ENCODE data around the gene DPF3. TPM values are rescaled to one million over a fixed set of nuclear protein-coding genes. Genes with fewer than 3 reads are reported as not detected.
A peak's percentile ranks its signal among the peaks of the same experiment; 100 is the strongest.

Gene DPF3
- total and polyA plus RNA-seq, 2 donors (not counting 1 experiment from before 2014, with no cell fraction given), result 3.4 to 10.2 TPM

DNA sequence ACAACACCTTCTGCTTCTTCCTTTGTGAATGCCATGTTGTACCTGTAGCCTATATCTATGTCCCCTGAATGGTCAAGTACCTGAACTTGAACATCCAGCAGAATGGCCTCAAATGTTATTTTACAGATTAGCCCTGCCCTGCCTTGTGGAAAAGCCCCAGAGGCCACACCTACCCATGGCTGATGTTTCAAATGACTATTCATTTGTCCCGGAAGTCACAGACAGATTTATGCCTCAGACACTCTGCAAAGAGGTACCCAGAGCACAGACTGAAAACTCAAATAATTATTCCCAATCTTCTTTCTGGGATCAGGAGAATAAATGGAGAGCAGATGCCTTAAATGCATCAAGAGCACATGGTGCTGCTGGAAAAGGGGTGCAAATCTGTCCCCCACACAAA lies 13.0 kb upstream of the DPF3 start:
- Histone ChIP-seq H3K4me3 (ENCODE audit: control extremely low read depth in 1 of 5, extremely low read depth in 1 of 5, insufficient read depth in 1 of 5, low read depth in 2 of 5, low read length in 4 of 5) (no peak overlapping the region), H4K20me1 (ENCODE audit: control insufficient read depth, insufficient read depth, low read length, poor library complexity, severe bottlenecking) (no peaks in the 10 kb centered on the region), H3K27me3 (replicated peaks in 1 of 4; ENCODE audit: control extremely low read depth in 1 of 4, control insufficient read depth in 3 of 4, insufficient read depth in 4 of 4, low read length in 3 of 4) (no peaks in the 10 kb centered on the region), H3K9ac (ENCODE audit: low read length) (no peak overlapping the region), H3K4me2 (replicated peaks; ENCODE audit: low read depth, low read length, poor library complexity, severe bottlenecking) (no peak overlapping the region), H3K27ac (ENCODE audit: low read length in 2 of 2) (no peak overlapping the region), H3K9me3 (ENCODE audit: control extremely low read depth in 1 of 3, control insufficient read depth in 2 of 3, insufficient read depth in 1 of 3, low read length in 2 of 3) (no peaks in the 10 kb centered on the region), H3K79me2 (ENCODE audit: control insufficient read depth, insufficient read depth, low read length) (no peaks in the 10 kb centered on the region), H2AFZ (ENCODE audit: insufficient read depth, low read depth, low read length, poor library complexity, severe bottlenecking) (peak overlapping the region; percentile 17), H3K36me3 (replicated peaks in 1 of 2; ENCODE audit: control extremely low read depth in 1 of 2, control insufficient read depth in 1 of 2, extremely low read depth in 1 of 2, insufficient read depth in 2 of 2, low read length in 1 of 2) (no peaks in the 10 kb centered on the region), H3K4me1 (ENCODE audit: control insufficient read depth in 2 of 2, insufficient read depth in 2 of 2, low read length in 2 of 2) (peaks cover 7 to 22% of the 10 kb centered on the region in 2 donors)
- ATAC-seq (ENCODE audit: low read depth), result no peak
- POLR2A ChIA-PET, result no interaction called here
- DNase-seq, result no peak
- CTCF ChIA-PET, result interaction anchor here (4.5 to 5.9 kb wide), 2 partner anchors 390 to 392 kb away, joined by 56 to 364 read pairs; no protein-coding TSS in a partner anchor
- peaks cover 3% of the 10 kb centered on the region for H3K27me3 Mint-ChIP-seq
- H3K27ac Mint-ChIP-seq, result no peak overlapping the region
- H3K4me1 Mint-ChIP-seq, result peaks cover 13% of the 10 kb centered on the region
- TF ChIP-seq, protein P1, sequence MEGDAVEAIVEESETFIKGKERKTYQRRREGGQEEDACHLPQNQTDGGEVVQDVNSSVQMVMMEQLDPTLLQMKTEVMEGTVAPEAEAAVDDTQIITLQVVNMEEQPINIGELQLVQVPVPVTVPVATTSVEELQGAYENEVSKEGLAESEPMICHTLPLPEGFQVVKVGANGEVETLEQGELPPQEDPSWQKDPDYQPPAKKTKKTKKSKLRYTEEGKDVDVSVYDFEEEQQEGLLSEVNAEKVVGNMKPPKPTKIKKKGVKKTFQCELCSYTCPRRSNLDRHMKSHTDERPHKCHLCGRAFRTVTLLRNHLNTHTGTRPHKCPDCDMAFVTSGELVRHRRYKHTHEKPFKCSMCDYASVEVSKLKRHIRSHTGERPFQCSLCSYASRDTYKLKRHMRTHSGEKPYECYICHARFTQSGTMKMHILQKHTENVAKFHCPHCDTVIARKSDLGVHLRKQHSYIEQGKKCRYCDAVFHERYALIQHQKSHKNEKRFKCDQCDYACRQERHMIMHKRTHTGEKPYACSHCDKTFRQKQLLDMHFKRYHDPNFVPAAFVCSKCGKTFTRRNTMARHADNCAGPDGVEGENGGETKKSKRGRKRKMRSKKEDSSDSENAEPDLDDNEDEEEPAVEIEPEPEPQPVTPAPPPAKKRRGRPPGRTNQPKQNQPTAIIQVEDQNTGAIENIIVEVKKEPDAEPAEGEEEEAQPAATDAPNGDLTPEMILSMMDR (IDR thresholded peaks at IDR 0.05), result no peak
- no peak for TF ChIP-seq EZH2 (IDR thresholded peaks at IDR 0.05; ENCODE audit: borderline replicate concordance, insufficient read depth, low read depth, low read length, poor library complexity, severe bottlenecking)
- no peak overlapping the region for H3K4me3 Mint-ChIP-seq
- H3K9me3 Mint-ChIP-seq (ENCODE audit: insufficient read depth), result no peaks in the 10 kb centered on the region
- WGBS (ENCODE audit: insufficient coverage), result 50% methylated on average over 1 of the region's 1 CpG
- intact Hi-C loops (cut with micrococcal nuclease), result no loop called here

DNA sequence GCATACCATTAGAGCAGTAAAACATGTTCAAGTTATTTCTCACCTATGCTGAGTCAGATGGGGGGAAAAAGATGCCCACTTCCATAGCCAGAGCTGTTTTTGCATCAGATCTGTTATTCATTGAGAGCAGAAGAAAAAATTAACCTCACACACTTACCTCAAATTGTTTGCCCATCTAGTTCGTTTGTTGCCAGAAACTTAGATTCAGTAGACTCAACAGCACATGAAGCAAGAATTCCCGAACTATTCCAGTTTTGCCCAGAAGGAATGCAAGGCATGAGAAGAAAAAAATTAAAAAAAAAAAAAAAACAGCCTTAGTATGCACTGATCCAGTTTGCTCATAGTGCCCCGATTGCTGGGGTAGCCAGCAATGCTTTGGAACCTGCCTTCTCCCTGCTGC lies 12.4 kb upstream of the DPF3 start:
- Histone ChIP-seq H4K20me1 (ENCODE audit: control insufficient read depth, insufficient read depth, low read length, poor library complexity, severe bottlenecking) (no peaks in the 10 kb centered on the region), H3K79me2 (ENCODE audit: control insufficient read depth, insufficient read depth, low read length) (no peaks in the 10 kb centered on the region), H3K27ac (ENCODE audit: low read length in 2 of 2) (no peak overlapping the region), H3K9me3 (ENCODE audit: control extremely low read depth in 1 of 3, control insufficient read depth in 2 of 3, insufficient read depth in 1 of 3, low read length in 2 of 3) (no peaks in the 10 kb centered on the region), H3K9ac (ENCODE audit: low read length) (no peak overlapping the region), H3K4me3 (ENCODE audit: control extremely low read depth in 1 of 5, extremely low read depth in 1 of 5, insufficient read depth in 1 of 5, low read depth in 2 of 5, low read length in 4 of 5) (no peak overlapping the region), H3K36me3 (replicated peaks in 1 of 2; ENCODE audit: control extremely low read depth in 1 of 2, control insufficient read depth in 1 of 2, extremely low read depth in 1 of 2, insufficient read depth in 2 of 2, low read length in 1 of 2) (no peaks in the 10 kb centered on the region), H3K4me2 (replicated peaks; ENCODE audit: low read depth, low read length, poor library complexity, severe bottlenecking) (no peak overlapping the region), H2AFZ (ENCODE audit: insufficient read depth, low read depth, low read length, poor library complexity, severe bottlenecking) (no peak overlapping the region), H3K4me1 (ENCODE audit: control insufficient read depth in 2 of 2, insufficient read depth in 2 of 2, low read length in 2 of 2) (peaks cover 7 to 22% of the 10 kb centered on the region in 2 donors), H3K27me3 (replicated peaks in 1 of 4; ENCODE audit: control extremely low read depth in 1 of 4, control insufficient read depth in 3 of 4, insufficient read depth in 4 of 4, low read length in 3 of 4) (no peaks in the 10 kb centered on the region)
- Mint-ChIP-seq H3K27me3 (peaks cover 3% of the 10 kb centered on the region), H3K4me3 (no peak overlapping the region), H3K27ac (no peak overlapping the region), H3K4me1 (peaks cover 13% of the 10 kb centered on the region), H3K9me3 (ENCODE audit: insufficient read depth) (no peaks in the 10 kb centered on the region)
- DNase-seq, result no peak
- no peak for ATAC-seq (ENCODE audit: low read depth)
- POLR2A ChIA-PET, result no interaction called here
- TF ChIP-seq, protein P1 (IDR thresholded peaks at IDR 0.05), result no peak
- no peak for TF ChIP-seq EZH2 (IDR thresholded peaks at IDR 0.05; ENCODE audit: borderline replicate concordance, insufficient read depth, low read depth, low read length, poor library complexity, severe bottlenecking)
- intact Hi-C loops (cut with micrococcal nuclease), result no loop called here
- CTCF ChIA-PET, result interaction anchor here (0.8 to 5.9 kb wide), 9 partner anchors 13 to 802 kb away, joined by 3 to 364 read pairs (median 8); partner anchors contain the start of gene DPF3
- WGBS (ENCODE audit: insufficient coverage), result 33% methylated on average over 1 of the region's 3 CpGs

All from B cell (primary cell).